Effector CD4-positive, alpha-beta T cell (primary cell): ENCODE data around the gene GDAP1L1. TPM values are rescaled to one million over a fixed set of nuclear protein-coding genes. Genes with fewer than 3 reads are reported as not detected.

Source experiments
- DNase-seq: peaks from one replicate; pipeline ENCODE4 v3.0.0-alpha.2; 2020
- total RNA-seq: gene quantifications from one replicate; lab custom pipeline; 2026; lab: John Stamatoyannopoulos, UW

The GDAP1L1 gene
- total RNA-seq, result not detected

- no peak for DNase-seq
Measured at GRCh38 chr20:44247131-44247571, at the start of gene GDAP1L1. Gene GDAP1L1 (plus strand): TSS chr20:44247308. CDS start chr20:44247335, 27 bp downstream.

- no peak for DNase-seq
Measured at GRCh38 chr20:44198872-44199271, 48.2 kb upstream of the GDAP1L1 start.

- no peak for DNase-seq
Measured at GRCh38 chr20:44199877-44200276, 47.2 kb upstream of the GDAP1L1 start.

GRCh38 chr20:44200371-44200770 lies 46.7 kb upstream of the GDAP1L1 start:
- no peak for DNase-seq

GRCh38 chr20:44200983-44201382 lies 46.1 kb upstream of the GDAP1L1 start:
- DNase-seq, result no peak

GRCh38 chr20:44203161-44203560 lies 43.9 kb upstream of the GDAP1L1 start:
- no peak for DNase-seq

- DNase-seq, result no peak
Measured at GRCh38 chr20:44204156-44204831, 42.8 kb upstream of the GDAP1L1 start.

- DNase-seq, result no peak
Measured at GRCh38 chr20:44204832-44205215, 42.3 kb upstream of the GDAP1L1 start.

GRCh38 chr20:44206132-44206531 lies 41.0 kb upstream of the GDAP1L1 start:
- DNase-seq, result no peak

GRCh38 chr20:44207126-44207723 lies 39.9 kb upstream of the GDAP1L1 start:
- DNase-seq, result no peak

GRCh38 chr20:44208165-44208564 lies 38.9 kb upstream of the GDAP1L1 start:
- DNase-seq, result no peak

- DNase-seq, result no peak
Measured at GRCh38 chr20:44208770-44209169, 38.3 kb upstream of the GDAP1L1 start.

GRCh38 chr20:44209686-44210405 lies 37.3 kb upstream of the GDAP1L1 start:
- no peak for DNase-seq

GRCh38 chr20:44210406-44211176 lies 36.5 kb upstream of the GDAP1L1 start, which contains the start of gene OSER1:
Gene OSER1 (minus strand): TSS chr20:44210771. CDS start chr20:44206957, 3,814 bp downstream.
- peak; percentile 97 for DNase-seq

GRCh38 chr20:44211177-44212039 lies 35.7 kb upstream of the GDAP1L1 start:
- DNase-seq, result no peak

- DNase-seq, result no peak
Measured at GRCh38 chr20:44212792-44213191, 34.3 kb upstream of the GDAP1L1 start.

- DNase-seq, result peak; percentile 71
Measured at GRCh38 chr20:44215125-44215524, 32.0 kb upstream of the GDAP1L1 start.

GRCh38 chr20:44217342-44218092 lies 29.6 kb upstream of the GDAP1L1 start:
- DNase-seq, result peak; percentile 72

- DNase-seq, result peak; percentile 47
Measured at GRCh38 chr20:44218446-44218845, 28.7 kb upstream of the GDAP1L1 start.

GRCh38 chr20:44219170-44219730 lies 27.9 kb upstream of the GDAP1L1 start:
- DNase-seq, result no peak

GRCh38 chr20:44219791-44220190 lies 27.3 kb upstream of the GDAP1L1 start:
- DNase-seq, result no peak
